Left cardiac atrium (tissue), 4 donors: Measurements from ENCODE around the gene DYTN. TPM values are rescaled to one million over a fixed set of nuclear protein-coding genes. Genes with fewer than 3 reads are reported as not detected.

Experiments used
- ATAC-seq, 2 donors: fragments of 200-7000 bp; cut with Tn5 transposase; one replicate each; pipeline ENCODE4 v1.9.1; 2020; ENCODE audit warnings: mild to moderate bottlenecking in 2 of 2, moderate library complexity in 2 of 2
- DNase-seq: peaks from one replicate; pipeline ENCODE4 v3.0.0-alpha.2; 2020
- intact Hi-C, 2 donors: fragments of 100-400 bp; cut with DNase I; formaldehyde crosslinking; loops; one replicate each; pipeline versions ENCODE4 v1.14.1 to v1.15.1; 2022 to 2023
- total RNA-seq, 2 donors: library from RNA; stranded (reverse); fragmentation: NEBNext Ultra II Directional; extraction: Animal tissue kit (Norgen Biotek cat#: 25700); gene quantifications; one replicate each; pipeline ENCODE4 v1.2.1, GENCODE V29; 2021
- donor health status: DM: no; HTN: yes; CAD: no.
- donor health status: DM: no; HTN: yes; CAD: no; lungs with severe emphysema.
- donor health status: DM: yes; HTN: yes; CAD: no.
- donor health status: Dilated cardiomyopathy.

Gene DYTN
- total RNA-seq, 2 donors from 2014 or later, result not detected

GRCh38 chr2:206707164-206707701 lies 11.0 kb downstream of the DYTN start:
- ATAC-seq (no peak), DNase-seq (no peak)
- intact Hi-C loops, result no loop called here

DNA sequence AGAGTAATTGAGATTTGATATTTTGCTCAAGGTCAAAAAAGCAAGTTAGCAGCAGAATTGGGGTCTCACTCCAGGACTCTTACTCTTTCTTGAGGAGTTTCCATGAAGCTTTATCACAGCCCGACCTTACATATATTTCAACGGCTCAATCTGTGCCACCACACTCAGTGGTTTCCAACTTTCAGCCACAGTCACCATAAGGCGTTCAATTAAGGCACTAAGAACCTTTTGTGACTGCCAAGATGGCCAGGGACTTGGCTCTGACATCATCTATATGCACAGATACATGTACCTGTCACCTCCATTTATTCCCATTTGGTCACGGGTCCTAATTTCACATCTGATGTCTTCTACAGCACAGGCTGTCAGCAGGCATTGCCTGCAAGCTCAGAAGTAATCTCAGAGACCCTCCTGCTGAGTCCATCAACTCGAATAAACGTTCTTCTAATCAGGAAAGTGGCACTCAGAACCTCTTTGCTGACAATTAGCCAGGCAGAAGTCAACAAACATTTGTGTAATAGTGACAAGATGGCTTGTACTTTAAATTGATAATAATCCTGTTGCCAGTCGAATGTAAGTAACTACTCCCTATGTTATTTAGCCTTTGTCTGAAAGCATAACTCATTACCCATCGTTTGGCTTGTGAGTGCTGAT lies 16.1 kb downstream of the DYTN start:
- ATAC-seq, result no peak
- intact Hi-C loops, result no loop called here

GRCh38 chr2:206700156-206700555 lies 18.0 kb downstream of the DYTN start:
- intact Hi-C loops, result no loop called here
- DNase-seq (no peak), ATAC-seq (no peak)

More for the DNA sequence above, 16.1 kb downstream of the DYTN start:
- no peak for DNase-seq

DNA sequence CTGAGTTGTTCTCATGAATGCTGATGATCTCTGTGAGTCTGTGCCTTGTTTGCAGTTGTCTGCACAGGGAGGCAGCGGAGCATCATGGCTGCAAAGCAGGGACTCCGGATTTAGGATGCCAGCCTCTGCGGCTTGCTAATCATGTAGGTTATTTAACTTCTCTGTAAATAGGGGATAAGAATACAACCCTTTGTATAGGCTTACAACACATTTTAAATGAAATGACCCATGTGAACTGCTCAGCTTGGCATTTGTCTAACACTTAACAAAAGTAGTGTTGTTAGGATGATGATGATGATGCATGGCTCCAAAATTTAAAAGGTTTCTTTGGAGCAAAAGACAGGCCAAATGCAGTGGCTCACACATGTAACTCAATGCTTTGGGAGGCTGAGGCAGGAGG lies 19.4 kb downstream of the DYTN start:
- intact Hi-C loops, result no loop called here
- no peak for ATAC-seq
- no peak for DNase-seq

- intact Hi-C loops, result no loop called here
- DNase-seq (no peak), ATAC-seq (no peak)
Measured at GRCh38 chr2:206696910-206697309, 21.3 kb downstream of the DYTN start.

DNA sequence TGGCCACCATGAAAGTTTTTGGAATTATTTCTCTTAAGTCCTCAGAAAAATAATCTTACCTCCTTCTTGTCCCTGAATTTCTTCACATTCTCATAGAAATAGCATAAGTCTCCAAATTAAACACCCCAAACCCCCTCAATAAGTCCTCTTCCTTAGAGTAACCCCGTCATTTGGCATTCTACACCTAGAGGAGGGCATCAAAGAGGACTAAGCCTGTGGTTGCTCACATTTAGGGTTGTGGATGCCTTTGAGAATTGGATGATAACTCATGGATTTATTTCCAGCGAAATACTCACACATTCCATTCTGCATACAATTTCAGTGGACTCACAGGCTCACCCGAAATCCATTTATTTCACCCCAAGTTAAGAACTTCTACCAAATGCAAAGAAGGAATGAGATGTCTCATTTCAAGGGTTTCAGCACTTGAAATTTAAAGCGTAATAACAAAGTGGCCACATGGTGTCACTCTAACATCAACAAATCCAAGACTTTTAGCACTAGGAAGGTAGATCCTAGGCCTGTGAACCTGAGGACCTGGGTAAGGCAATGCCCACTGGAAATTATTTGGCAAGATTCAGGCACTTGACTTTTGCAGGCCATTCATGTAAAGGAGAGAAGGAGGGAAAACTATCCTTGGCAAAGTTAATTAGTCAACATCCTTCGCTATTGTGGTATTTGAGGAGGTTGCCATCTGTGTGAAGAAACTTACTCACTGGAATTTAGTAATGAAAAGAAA lies 24.6 kb downstream of the DYTN start:
- intact Hi-C loops, result loop anchor here (5.0 kb wide), 2 partner anchors 89 to 784 kb away; no protein-coding TSS in a partner anchor
- ATAC-seq, result peak; percentile 41 to 73
- no peak for DNase-seq

DNA sequence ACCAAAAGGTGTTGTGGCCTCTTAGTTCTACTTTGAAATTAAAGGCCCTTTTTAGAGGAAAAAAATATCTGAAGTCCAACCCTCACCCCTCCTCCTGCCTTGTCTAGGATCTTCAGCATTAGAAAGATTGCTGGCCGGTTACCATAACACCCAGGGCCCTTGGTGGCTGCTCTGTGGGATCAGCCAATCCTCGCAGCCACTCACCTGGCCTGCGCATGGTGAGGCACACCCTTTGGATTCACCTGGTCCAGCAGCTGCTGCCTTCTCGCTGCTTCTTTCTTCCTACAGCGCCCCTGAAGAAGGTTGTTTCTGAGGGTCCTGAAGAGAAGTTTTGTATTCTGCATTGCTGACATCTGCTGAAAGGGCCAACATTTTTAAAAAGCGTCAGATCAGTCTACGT lies 25.2 kb downstream of the DYTN start:
- DNase-seq (no peak), ATAC-seq (no peak)
- intact Hi-C loops, result loop anchor here (5.0 kb wide), 2 partner anchors 89 to 784 kb away; no protein-coding TSS in a partner anchor

- no peak for ATAC-seq
- intact Hi-C loops, result no loop called here
- DNase-seq, result no peak
Measured at GRCh38 chr2:206688990-206689389, 29.2 kb downstream of the DYTN start.

DNA sequence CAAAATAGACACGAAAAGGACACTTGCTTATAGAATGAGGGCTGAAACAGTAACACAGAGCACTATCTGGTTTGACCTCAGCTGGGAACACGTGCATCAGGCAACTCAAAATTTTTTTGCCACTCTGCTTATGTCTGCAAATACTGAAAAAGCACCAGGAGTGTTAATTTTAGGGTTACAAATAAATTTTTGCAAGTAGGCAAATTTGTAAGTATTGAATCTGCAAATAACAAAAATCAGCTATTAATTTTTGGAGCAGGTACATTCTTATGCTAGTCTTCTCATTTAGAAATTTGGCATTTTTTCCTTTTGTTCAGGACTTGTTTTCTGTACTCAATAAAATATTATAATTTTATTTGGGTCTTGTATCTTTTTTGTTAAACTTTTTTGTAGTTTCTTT lies 29.7 kb downstream of the DYTN start:
- ATAC-seq (no peak), DNase-seq (no peak)
- intact Hi-C loops, result no loop called here

DNA sequence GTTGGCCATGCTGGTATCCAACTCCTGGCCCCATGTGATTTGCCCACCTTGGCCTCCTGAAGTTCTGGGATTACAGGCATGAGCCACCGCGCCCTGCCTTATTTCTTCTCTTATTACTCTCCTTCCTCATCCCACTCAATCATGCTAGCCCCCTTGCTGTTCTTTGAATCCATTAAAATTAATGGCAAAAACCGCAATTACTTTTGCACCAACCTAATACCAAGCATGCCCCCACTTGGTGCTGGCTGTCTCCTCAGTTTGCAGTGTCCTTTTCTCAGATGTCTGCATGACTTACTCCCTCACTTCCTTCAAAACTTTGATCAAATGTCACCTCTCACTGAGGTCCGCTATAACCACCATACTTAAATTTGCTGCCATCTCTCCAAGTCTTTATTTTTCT lies 34.6 kb downstream of the DYTN start:
- ATAC-seq (no peak), DNase-seq (no peak)
- intact Hi-C loops, result no loop called here

DNA sequence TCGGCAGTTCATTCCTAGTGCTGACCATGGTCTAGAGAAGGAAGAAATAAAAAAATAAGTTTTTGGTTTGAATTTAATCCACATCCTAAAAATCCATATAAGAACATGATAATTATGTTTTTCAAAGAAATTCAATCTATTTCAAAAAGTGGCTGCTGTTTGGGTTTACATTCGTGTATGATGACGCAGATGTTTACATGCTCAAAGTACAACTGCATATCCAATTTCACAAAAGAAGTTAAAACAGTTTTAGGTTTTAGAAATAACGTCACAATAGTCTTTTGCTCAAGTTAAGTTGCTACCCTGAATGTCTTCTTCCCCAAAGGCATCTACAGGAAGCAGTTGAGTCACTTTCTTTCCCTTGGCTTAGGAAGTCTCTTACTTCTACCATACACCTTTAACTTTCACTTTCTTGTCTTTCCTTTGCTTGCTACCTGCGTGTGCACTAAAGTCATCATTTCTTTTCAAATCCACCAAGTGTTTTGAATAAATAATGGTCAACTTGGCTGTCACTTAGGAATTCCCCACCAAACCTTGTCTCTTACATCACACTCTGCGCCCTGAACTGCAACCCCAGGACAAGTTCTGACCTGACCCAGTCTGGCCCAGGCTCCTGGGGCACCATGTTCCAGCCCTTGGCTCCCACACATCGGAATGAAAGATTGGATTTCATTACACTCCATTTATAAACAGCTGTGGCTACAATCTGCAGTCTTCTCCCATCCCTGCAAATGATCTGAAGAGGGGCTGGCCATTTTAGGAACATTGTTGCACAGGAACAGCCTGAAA lies 47.5 kb downstream of the DYTN start:
- intact Hi-C loops, result no loop called here
- DNase-seq, result no peak
- no peak for ATAC-seq

DNA sequence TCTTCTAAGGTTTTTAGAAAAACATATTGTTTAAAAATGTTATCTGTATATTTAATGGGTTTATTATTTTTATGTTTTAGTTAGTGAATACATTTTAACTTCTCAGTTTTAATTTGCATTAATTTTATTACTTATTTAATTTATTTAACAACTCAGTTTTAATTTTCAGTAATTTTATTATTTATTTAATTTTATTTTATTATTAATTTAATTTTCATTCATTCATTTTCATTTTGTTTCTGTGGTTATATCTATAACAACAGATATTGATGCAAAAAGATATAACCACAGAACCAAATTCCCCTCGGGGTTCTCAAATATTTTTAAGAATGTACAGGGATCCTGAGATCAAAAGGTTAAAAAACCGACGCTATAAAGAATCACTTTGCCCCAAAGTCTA lies 52.9 kb downstream of the DYTN start:
- intact Hi-C loops, result no loop called here
- ATAC-seq (no peak), DNase-seq (no peak)

- no peak for DNase-seq
- no peak for ATAC-seq
- intact Hi-C loops, result no loop called here
Measured at GRCh38 chr2:206657087-206657486, 61.1 kb downstream of the DYTN start.

DNA sequence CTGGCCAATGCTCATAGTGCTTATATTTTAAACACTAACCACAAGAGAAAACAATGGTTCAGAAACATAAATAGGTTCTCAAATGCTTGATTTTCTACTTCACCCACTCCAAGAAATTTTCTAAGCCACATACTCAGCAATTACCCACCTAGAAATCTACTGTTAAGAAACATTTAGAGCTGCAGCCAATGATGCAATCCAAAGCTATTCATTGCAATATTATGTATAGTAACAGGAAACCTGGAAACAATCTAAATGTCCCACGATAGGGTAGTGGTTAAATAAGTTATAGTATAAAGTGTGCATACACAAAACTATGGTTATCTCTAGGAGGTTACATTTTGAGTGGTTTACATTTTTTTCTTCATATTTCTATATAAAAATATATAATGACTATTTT lies 70.2 kb downstream of the DYTN start:
- ATAC-seq (no peak), DNase-seq (no peak)
- intact Hi-C loops, result no loop called here

DNA sequence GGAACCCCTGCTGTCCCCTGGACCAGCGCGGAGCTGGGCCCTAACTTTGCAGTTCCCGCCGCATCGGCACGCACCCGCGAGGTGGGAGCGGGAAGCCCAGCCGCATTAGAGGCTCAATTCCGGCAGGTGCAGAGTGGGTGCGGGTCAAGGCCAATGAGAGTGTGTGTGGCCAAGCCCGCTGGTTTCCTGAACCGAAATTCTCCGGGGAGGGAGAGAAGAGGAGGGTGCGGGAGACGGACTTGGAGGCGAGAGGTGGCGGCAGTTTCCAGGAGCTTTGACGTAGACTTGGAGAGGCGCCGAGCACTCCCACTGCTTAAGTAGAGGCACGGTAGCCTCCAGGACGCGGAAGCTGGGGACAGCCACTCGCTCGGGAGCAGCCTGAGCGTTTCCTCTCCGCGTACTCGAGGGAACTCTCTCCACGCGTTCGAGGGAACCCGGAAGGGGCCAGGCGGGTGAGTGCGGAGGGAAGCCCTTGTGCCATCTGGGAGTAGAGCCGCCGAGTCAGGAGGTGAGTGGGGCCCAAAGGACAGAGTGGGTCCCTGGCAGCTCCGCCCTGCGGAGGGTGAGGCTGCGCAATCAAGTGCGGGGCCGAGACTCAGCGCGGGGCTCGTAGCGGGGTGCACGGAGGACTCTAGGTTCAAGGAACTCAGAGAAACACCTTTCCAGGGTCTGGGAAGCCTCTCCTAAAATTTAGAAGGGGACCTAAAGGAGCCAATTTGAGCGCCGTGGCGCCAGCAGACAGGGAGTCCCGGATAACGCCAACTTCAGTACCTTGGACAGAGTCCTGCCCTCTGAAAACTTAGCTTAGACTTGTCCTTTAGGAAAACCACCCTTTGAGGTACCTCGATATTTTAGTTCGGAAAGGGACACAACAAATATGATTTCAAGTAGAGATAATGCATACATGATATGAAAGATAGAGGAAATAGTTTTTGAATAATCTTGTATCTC lies 75.8 kb downstream of the DYTN start, which contains the start of gene FAM237A:
Gene FAM237A, plus strand, starts transcription at position 413 of the 951 bp plus-strand sequence. CDS start 1,750 bp downstream, outside the sequence.
- peak; percentile 49 for DNase-seq
- intact Hi-C loops, result no loop called here
- ATAC-seq, result peak; percentile 41 to 49

DNA sequence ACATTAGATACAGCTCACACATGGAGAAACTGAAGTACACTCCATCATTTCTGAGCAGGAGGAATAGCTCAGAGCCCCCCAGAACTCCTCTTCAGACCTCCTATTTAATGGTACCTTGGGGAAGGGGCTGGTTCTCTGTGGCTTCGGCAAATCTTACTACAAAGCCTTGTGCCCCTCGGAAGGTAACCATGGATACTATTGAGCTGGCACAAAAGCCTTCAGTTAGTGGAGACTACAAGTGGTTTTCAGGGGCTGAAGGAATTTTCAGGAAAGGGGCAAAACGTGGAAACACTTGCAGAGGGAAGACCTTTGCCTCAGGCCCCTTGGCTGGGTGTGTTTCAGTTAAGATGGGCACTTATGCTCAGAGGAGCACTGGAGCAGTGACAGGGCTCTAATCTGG lies 77.0 kb downstream of the DYTN start:
- intact Hi-C loops, result no loop called here
- DNase-seq (no peak), ATAC-seq (no peak)

GRCh38 chr2:206639636-206640035 lies 78.6 kb downstream of the DYTN start:
- DNase-seq, result no peak
- intact Hi-C loops, result no loop called here
- no peak for ATAC-seq

- intact Hi-C loops, result no loop called here
- no peak for ATAC-seq
- no peak for DNase-seq
Measured at GRCh38 chr2:206635015-206635414, 83.2 kb downstream of the DYTN start.

DNA sequence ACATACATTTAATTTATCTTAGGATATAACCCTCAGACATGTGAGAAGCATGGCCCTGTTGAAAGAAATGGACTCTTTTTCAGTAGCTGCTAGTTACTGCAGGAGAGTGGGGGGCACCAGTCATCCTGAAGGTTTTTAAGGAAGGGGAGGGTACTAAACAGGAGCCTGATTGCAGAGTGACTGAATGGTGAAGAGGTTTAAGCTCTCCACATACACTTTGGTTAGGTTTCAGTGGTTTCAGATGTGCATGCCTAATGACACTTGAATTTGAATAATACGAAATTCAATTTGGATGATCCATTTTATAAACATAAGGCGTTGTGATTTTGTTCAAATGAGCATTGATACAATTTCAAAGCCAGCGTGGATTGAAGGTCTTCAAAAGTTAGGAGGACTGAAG lies 86.9 kb downstream of the DYTN start:
- DNase-seq (no peak), ATAC-seq (no peak)
- intact Hi-C loops, result no loop called here
